Activated CD4-positive, alpha-beta T cell treated with anti-CD3 and anti-CD28 coated beads, Interleukin-2, Interleukin-6, amounts not matched to agents 100 ng/mL and 50 ng/mL, durations not matched to agents 16 hours and 8 hours (primary cell): Measurements from ENCODE around the gene EFHC1.
A peak's percentile ranks its signal among the peaks of the same experiment; 100 is the strongest.

Source experiments
- DNase-seq: peaks from one replicate; pipeline ENCODE4 v3.0.0-alpha.2; 2020

The EFHC1 gene

GRCh38 chr6:52504782-52505136 is 84.6 kb downstream of the EFHC1 start:
- DNase-seq, result no peak

- no peak for DNase-seq
Observed at GRCh38 chr6:52505726-52506409, 85.7 kb downstream of the EFHC1 start.

DNA sequence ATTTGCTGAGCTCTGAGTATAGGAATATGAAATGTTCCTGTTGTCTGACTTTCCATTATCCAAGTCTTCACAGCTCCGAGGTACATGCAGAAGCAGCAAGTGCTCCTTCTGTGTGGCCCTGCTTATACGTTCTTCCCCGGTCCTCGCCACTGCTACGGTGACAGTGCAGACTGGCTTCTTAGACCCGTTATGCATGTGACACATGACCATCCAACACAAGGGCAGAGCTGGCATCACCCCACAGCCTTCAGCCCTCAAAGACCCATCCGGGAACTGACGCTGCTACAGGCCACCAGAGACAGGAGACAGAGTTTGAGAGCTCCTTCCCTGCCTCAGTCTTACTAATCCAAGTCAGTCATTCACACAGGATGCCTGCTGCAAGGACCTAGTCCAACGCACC is 86.3 kb downstream of the EFHC1 start:
- no peak for DNase-seq

- no peak for DNase-seq
Observed at GRCh38 chr6:52507557-52508260, 87.6 kb downstream of the EFHC1 start.

DNA sequence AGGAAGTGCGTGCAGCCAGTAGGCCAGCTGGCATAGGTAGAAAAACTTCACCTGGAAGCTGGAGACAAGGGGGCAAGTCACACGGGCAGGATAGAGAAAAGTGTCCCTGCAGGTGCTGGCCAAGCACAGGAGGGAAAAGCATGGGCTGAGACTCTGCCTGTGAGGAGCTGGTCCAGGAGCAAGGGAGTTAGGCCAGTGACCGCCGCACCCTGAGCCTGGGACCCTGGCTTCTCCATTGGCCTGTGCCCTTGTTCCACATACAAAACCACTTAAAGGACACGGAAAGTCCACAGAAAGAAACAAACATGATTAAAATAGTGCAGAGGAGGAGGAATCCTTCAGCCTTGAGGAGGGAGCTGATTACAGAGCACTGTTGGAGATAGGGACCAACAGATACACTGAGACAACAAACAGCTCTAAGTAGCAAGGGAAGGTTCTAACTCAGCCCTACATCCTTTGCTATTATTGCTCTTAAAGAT is 88.2 kb downstream of the EFHC1 start:
- DNase-seq, result no peak

DNA sequence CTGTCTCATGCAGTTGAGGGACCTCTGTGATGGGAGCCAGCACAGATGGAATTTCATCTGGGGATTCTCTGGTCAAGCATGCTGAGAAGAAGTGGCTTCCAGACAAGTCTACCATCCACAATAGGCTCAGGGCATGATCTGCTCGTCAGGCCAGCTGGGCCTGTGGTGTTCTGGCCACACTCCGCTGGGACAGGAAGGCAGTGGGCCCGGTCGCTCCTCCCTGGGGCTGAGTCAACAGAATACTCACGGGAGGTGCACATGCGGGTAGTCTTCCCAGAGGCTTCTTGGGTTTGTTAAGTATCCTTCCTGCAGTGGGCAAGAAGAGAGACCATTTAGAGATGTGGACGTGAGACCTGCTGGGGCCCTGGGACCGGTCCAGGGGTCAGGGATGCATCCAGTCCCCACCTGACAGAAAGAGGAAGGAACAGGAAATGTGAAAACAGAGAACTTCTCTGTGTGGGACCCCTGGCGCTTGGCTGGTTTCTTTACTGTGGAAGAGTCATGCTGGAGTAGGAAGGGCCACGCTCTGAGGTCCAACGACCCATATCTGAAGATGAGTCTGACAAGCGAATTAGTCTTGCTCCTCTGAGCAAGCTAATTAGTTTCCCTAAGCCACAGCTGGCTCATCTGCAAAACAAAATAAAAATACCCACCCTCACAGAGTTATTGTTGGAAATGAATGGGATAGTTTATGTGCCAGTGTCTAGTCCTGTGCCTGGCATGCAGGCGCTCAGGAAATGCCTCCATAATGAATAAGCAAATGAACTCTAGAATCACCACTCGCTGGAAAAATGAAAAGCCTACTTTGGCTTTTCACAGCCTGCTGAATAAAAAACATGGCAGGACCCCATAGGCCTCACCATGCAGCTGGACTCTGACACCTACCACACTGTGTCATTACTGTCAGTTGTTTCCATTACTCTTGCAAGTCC is 89.4 kb downstream of the EFHC1 start:
- DNase-seq, result no peak

DNA sequence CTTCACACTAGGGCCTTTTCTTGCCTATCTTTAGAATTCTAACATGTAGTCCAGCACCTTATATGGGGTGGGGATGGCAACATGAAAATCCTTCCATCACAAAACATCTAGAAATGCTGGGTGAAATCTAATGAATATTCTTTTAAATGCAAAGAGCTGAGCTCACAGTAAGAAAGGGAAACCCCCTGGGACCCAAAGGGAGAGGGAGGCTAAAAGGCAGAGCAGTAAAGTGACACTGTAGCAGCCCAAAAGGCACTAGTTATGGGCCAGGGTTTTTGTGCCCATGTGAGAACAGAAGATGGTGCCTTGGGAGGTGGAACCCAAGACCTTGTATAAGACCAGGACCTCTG is 90.0 kb downstream of the EFHC1 start:
- DNase-seq, result no peak

- no peak for DNase-seq
Observed at GRCh38 chr6:52511163-52511562, 91.0 kb downstream of the EFHC1 start.

DNA sequence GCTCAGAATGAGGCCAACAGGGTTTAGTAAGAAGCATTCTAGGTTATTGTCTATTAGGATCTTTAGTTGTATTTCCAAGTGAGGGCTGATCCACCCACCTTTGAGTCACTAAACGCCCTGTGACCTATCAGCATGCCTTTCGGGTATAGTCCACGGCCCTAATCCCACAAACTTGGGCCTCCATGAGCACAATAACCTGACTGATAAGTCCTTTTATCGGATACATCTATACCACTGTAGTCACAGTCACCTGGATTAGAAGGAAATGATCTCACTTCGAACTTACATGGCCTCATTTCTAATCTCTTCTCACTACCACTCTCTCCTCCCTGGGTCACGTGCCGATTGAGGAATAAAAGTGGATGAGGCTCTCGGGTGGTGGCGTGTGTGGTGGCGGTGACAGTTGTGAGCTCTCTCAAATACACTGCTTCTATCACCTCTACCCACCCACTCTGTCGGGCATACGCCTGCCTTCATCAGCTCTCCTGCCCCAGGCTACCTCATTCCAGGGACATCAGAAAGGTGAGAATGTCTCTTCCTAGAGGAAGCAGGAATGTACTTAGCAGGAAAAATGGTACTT is 91.5 kb downstream of the EFHC1 start:
- no peak for DNase-seq

GRCh38 chr6:52512199-52512598 is 92.1 kb downstream of the EFHC1 start:
- DNase-seq, result no peak

GRCh38 chr6:52513464-52513863 is 93.3 kb downstream of the EFHC1 start:
- DNase-seq, result no peak

DNA sequence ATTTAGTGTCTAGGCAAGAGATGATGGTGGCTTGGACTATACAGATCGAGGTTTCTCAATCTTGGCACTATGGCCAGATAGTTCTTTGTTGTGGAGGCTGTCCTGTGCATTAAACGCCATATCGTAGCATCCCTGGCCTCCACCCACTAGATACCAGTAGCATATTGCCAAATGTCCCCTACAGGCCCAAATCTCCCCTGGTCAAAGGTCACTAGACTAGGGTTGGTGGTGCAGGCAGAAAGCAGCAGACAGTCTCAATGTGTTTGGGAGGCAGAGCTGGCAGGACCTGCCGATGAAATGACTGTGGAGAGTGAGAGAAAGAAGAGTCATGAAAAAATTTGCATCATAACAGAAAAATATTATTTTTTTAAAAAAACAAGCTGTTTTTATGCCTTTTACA is 93.8 kb downstream of the EFHC1 start:
- no peak for DNase-seq

- no peak for DNase-seq
Observed at GRCh38 chr6:52514514-52514913, 94.4 kb downstream of the EFHC1 start.

DNA sequence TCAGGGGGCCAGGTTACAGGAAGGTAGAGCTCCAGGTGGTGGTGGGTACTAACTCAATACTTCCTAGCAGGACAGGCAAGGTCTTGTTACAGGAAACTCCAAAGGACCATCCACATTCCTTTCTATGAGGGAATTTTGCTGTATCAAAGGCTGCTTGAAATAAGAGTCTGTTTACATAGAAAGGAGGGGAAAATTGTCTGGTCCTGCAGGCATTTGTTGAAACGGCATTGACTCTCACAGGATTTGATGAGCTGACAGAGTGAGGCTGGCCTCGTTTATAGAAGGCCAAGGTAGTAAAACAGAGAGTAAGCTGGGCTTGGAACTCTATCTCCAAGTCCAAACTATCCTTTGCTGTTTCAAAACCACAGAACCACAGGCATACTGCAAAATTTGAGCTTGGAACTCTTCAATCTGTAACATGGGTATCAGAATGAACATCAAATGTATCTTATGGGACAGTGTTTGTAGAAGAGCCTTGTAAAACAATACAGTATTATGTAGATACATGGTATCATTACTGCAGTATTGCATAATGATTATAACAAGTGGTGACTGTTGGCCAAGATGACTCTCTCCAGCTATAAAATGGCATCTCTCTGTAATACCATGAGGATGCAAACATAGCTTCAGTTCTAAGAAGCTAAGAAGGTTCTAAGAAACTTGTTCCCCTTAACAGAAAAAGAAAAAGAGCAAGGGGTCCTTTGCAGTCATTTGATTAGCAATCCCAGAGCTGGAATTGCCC is 95.2 kb downstream of the EFHC1 start:
- no peak for DNase-seq

DNA sequence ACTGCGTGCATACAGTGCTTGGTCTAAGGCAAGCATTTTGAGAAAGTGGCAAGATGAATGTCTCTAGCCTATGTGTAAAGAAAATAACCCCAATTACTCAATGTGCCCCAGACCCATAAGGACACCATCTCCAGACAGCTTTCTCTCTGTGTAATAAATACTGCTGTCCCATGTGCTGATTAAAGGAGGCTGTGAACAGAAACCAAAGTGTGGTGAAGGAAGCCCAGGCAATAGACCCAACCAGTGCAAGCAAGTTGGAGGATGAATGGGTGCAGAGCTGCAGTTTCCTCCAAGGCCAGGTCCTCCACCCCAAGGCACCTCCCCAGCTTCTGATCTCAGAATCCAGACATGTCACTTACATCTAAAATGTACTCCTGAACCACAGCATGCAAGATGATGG is 96.1 kb downstream of the EFHC1 start:
- DNase-seq, result peak; percentile 39

GRCh38 chr6:52516943-52517342 is 96.8 kb downstream of the EFHC1 start:
- DNase-seq, result no peak

DNA sequence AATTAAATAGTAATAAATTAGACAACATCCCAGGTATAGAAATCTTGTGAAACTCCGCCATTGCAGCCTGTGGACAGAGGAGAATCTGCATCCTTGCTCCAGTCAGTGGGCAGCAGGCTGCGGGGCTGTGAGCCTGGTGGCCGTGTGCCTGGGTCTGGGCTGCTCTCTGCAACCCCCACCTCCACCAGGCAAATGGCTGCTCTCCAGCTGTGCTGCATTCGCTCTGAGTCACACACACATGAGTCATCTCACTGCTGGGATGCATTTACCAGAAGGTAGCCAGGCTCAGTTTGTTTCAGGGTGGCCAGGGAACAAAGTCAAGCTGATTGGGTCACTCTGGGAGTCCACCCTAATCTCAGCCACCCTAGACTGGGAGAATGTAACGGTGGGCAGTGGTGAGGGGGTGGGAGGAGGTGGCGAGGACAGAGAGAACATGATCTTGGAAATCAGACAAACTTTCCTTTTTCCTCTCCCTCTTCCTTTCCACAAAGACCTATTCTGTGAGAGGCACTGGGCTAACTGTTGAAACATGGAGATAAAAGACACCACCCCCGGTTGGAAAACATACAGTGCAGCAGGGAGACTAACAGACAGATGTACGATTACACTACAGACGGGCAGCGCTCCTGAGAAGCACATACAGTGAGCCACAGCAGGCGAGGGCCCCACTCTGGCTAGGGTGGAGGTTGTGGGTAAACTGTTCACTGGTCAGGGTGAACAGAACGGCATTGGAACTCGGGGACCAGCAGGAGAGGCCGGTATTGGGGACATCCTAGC is 97.5 kb downstream of the EFHC1 start:
- peak; percentile 80 for DNase-seq

DNA sequence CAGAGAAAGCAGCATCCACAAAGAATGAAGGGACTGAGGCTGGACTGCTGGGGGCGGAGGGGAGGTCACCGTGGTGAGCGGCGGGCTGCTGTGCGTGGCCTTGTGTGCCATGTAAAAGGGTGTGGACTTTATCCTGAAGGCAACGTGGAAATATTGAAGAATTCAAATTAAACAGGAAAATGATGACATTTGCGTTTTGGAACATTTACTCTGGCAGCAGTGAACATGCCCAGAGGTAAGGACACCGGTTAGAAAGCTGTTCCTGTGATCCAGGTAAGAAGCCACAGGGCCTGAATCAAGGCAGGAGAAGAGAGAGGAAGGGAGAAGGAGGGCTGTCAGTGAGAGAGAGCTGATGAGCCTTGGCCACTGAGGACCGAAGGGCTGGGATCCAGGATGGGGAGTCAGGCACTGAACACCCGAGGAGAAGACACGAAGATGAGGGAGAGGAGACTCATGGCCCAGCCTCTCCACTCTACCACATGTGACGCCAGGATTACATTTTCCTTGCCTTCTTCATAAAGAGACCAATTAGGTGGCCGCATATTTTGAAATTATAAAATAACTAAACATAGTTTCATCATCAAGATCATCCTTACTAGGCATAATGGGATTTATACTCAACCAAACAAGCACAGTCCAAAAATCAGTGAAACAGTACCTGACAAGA is 98.3 kb downstream of the EFHC1 start:
- DNase-seq, result no peak

GRCh38 chr6:52519618-52520017 is 99.5 kb downstream of the EFHC1 start:
- DNase-seq, result no peak

DNA sequence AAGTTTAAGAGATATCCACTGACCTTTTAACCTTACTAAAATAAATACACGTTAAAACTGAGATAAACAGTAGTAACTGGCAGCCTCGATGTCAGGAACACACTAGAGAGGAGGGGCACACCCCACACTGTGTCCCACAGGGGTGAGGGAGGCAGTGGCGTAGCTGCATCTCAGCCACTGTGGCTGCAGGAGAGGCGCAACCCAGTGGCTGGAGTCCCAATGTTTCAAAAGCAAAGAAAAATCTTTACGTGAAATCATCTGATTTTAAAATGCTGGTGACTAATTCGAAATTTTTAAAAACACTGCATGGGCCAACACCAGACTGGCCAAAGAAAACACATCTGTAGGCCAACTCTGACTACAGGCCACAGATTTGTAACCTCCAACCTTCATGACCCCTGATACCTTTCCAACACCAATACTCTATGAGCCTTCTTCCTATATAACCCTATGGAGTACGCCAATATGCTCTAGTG is 102.0 kb downstream of the EFHC1 start:
- no peak for DNase-seq

DNA sequence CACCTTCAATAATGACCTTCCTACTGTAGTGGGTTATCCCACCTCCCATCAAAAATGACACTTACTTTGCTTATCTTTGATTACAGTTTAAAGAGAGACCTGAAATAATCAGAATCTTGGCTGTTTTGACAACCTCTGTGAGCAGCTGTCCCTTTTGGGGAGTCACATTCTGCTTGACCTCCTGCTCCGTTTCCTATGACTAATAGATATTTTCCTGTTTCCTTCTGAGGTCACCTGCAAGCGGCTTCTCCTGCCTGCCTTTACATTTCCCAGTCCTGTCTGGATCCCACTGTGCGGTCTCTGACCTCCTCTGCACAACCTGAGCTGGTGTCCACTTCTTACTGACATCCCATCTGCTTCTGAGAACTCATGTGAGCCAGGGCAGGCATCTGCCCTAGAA is 102.5 kb downstream of the EFHC1 start:
- DNase-seq, result no peak
